Astrocyte (in vitro differentiated cells and primary cell): Measurements from ENCODE around the gene FHIP1B. TPM values are rescaled to one million over a fixed set of nuclear protein-coding genes. Genes with fewer than 3 reads are reported as not detected.

Experiments used
- DNase-seq: peaks from one replicate; pipeline ENCODE4 v3.0.0-alpha.2; 2010; ENCODE audit warnings: low read depth
- FAIRE-seq: peaks from 2 replicates; lab custom pipeline; 2011; peaks lifted over from hg19 to GRCh38; lab: Jason Lieb, UNC
- H2AFZ ChIP-seq: 2 replicates; pipeline ENCODE4 v1.6.0; 2012; ENCODE audit warnings: low read depth, low read length, inconsistent platforms
- H3K27ac ChIP-seq: 2 replicates; pipeline ENCODE4 v1.5.1; 2011; ENCODE audit warnings: low read depth, low read length, inconsistent platforms
- H3K27me3 ChIP-seq: 2 replicates; pipeline ENCODE4 v1.6.0; 2011; ENCODE audit warnings: low read length, inconsistent platforms; ENCODE audit not compliant: insufficient read depth
- H3K36me3 ChIP-seq: 2 replicates; pipeline ENCODE4 v1.5.1; 2011; ENCODE audit warnings: low read length, inconsistent platforms; ENCODE audit not compliant: insufficient read depth
- H3K4me1 ChIP-seq: 2 replicates; pipeline ENCODE4 v1.5.1; 2011; ENCODE audit warnings: low read length, inconsistent platforms; ENCODE audit not compliant: insufficient read depth
- H3K4me2 ChIP-seq: 2 replicates; pipeline ENCODE4 v1.6.0; 2012; ENCODE audit warnings: low read length, inconsistent platforms
- H3K4me3 ChIP-seq: 2 replicates; pipeline ENCODE4 v1.5.1; 2011; ENCODE audit warnings: low read depth, mild to moderate bottlenecking, low read length, inconsistent platforms; ENCODE audit not compliant: insufficient read depth
- H3K79me2 ChIP-seq: 2 replicates; pipeline ENCODE4 v1.6.0; 2012; ENCODE audit warnings: mild to moderate bottlenecking, low read length, inconsistent platforms; ENCODE audit not compliant: insufficient read depth
- H3K9ac ChIP-seq: 2 replicates; pipeline ENCODE4 v1.6.0; 2012; ENCODE audit warnings: mild to moderate bottlenecking, low read length, inconsistent platforms
- H3K9me3 ChIP-seq: 2 replicates; pipeline ENCODE4 v1.5.1; 2012; ENCODE audit warnings: low read depth, mild to moderate bottlenecking, low read length, inconsistent platforms; ENCODE audit not compliant: insufficient read depth
- H4K20me1 ChIP-seq: 2 replicates; pipeline ENCODE4 v1.6.0; 2012; ENCODE audit warnings: low read length, inconsistent platforms; ENCODE audit not compliant: insufficient read depth
- H3K27ac Mint-ChIP-seq: one replicate; pipeline ENCODE4 v1.8.0; 2021; ENCODE audit warnings: mild to moderate bottlenecking, mixed read lengths; ENCODE audit not compliant: unreplicated experiment
- H3K27me3 Mint-ChIP-seq: one replicate; pipeline ENCODE4 v1.8.0; 2021; ENCODE audit warnings: low read depth, mixed read lengths; ENCODE audit not compliant: unreplicated experiment
- H3K36me3 Mint-ChIP-seq: one replicate; pipeline ENCODE4 v1.8.0; 2021; ENCODE audit warnings: low read depth, mixed read lengths; ENCODE audit not compliant: unreplicated experiment
- H3K4me1 Mint-ChIP-seq: one replicate; pipeline ENCODE4 v1.8.0; 2021; ENCODE audit warnings: low read depth, mixed read lengths; ENCODE audit not compliant: unreplicated experiment
- H3K4me3 Mint-ChIP-seq: one replicate; pipeline ENCODE4 v1.8.0; 2021; ENCODE audit warnings: mild to moderate bottlenecking, moderate library complexity, mixed read lengths; ENCODE audit not compliant: unreplicated experiment
- H3K9me3 Mint-ChIP-seq: one replicate; pipeline ENCODE4 v1.8.0; 2021; ENCODE audit warnings: mild to moderate bottlenecking, mixed read lengths; ENCODE audit not compliant: unreplicated experiment
- EZH2 ChIP-seq: IDR thresholded peaks from 2 replicates; pipeline ENCODE4 v1.6.1; 2012; ENCODE audit warnings: mild to moderate bottlenecking, low read length, inconsistent platforms; ENCODE audit not compliant: insufficient read depth
- total RNA-seq: library from RNA; stranded (reverse); gene quantifications from 2 replicates; pipeline ENCODE4 v1.2.1, GENCODE V29; 2021
- TF ChIP-seq, protein P1 (sequence below): IDR thresholded peaks from 2 replicates; pipeline ENCODE4 v1.5.1; 2011; ENCODE audit warnings: low read depth, mild to moderate bottlenecking, inconsistent platforms, low read length, moderate library complexity; ENCODE audit not compliant: insufficient read depth

FHIP1B gene
- total RNA-seq, 1 donor from 2014 or later, result 19.6 TPM

DNA sequence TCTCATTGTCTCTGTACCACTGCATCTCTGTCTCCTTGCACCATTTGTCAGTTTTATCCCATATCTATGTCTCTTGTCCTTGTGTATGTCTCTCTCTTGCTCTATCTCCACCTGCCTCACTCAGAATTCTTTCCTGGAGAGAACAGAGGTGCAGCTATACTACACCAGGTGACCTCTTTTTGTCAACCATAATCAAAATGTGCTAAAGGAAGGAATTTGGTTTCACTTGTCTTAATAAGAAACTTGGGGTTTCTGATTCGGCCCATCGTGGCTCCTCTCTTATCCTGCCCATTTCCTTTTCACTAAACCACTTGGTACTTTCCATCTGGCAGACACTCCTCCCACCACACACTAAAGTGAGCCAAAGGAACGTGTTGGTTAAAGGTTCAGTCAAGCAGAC lies 31.1 kb downstream of the FHIP1B start:
- Mint-ChIP-seq H3K4me3 (no peak overlapping the region), H3K27ac (no peak overlapping the region), H3K4me1 (peaks cover 24% of the 10 kb centered on the region), H3K9me3 (no peaks in the 10 kb centered on the region), H3K36me3 (peaks cover 8% of the 10 kb centered on the region), H3K27me3 (no peaks in the 10 kb centered on the region)
- Histone ChIP-seq H3K4me3 (no peak overlapping the region), H3K9me3 (no peaks in the 10 kb centered on the region), H3K27me3 (no peaks in the 10 kb centered on the region), H3K79me2 (no peaks in the 10 kb centered on the region), H4K20me1 (no peaks in the 10 kb centered on the region), H3K9ac (no peak overlapping the region), H3K27ac (no peak overlapping the region), H3K36me3 (no peaks in the 10 kb centered on the region), H3K4me2 (no peak overlapping the region), H3K4me1 (no peaks in the 10 kb centered on the region), H2AFZ (no peak overlapping the region)
- FAIRE-seq (no peak), DNase-seq (no peak)
- TF ChIP-seq EZH2, result no peak
- TF ChIP-seq, protein P1, sequence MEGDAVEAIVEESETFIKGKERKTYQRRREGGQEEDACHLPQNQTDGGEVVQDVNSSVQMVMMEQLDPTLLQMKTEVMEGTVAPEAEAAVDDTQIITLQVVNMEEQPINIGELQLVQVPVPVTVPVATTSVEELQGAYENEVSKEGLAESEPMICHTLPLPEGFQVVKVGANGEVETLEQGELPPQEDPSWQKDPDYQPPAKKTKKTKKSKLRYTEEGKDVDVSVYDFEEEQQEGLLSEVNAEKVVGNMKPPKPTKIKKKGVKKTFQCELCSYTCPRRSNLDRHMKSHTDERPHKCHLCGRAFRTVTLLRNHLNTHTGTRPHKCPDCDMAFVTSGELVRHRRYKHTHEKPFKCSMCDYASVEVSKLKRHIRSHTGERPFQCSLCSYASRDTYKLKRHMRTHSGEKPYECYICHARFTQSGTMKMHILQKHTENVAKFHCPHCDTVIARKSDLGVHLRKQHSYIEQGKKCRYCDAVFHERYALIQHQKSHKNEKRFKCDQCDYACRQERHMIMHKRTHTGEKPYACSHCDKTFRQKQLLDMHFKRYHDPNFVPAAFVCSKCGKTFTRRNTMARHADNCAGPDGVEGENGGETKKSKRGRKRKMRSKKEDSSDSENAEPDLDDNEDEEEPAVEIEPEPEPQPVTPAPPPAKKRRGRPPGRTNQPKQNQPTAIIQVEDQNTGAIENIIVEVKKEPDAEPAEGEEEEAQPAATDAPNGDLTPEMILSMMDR, result no peak

DNA sequence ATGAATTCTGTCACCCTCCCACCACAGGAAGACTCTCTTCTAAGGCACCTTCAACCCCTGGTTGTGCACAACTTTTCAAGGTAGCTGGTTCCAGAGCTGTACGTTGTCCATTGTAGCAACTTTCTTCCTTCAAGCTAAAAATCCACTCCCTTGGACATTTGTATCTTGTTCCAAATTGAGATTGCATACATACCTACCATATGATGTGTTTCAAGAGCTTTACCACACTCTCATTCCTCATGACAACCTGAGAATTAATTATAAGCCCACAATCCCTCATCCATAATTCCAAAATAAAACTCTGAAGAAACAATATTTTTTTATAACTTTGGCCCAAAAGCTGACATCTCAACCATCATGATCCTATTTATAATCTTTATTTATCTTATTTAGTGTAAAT lies 32.4 kb downstream of the FHIP1B start:
- FAIRE-seq (no peak), DNase-seq (peak; percentile 68)
- Histone ChIP-seq H3K36me3 (no peaks in the 10 kb centered on the region), H3K4me3 (no peak overlapping the region), H2AFZ (no peak overlapping the region), H3K27me3 (no peaks in the 10 kb centered on the region), H3K4me1 (no peaks in the 10 kb centered on the region), H3K79me2 (no peaks in the 10 kb centered on the region), H3K27ac (no peak overlapping the region), H3K4me2 (no peak overlapping the region), H3K9ac (no peak overlapping the region), H3K9me3 (no peaks in the 10 kb centered on the region), H4K20me1 (no peaks in the 10 kb centered on the region)
- no peak overlapping the region for H3K4me3 Mint-ChIP-seq
- H3K4me1 Mint-ChIP-seq, result peaks cover 33% of the 10 kb centered on the region
- TF ChIP-seq EZH2, result no peak
- TF ChIP-seq, protein P1, result no peak
- H3K36me3 Mint-ChIP-seq, result peaks cover 8% of the 10 kb centered on the region
- no peaks in the 10 kb centered on the region for H3K9me3 Mint-ChIP-seq
- H3K27ac Mint-ChIP-seq, result no peak overlapping the region
- no peaks in the 10 kb centered on the region for H3K27me3 Mint-ChIP-seq

DNA sequence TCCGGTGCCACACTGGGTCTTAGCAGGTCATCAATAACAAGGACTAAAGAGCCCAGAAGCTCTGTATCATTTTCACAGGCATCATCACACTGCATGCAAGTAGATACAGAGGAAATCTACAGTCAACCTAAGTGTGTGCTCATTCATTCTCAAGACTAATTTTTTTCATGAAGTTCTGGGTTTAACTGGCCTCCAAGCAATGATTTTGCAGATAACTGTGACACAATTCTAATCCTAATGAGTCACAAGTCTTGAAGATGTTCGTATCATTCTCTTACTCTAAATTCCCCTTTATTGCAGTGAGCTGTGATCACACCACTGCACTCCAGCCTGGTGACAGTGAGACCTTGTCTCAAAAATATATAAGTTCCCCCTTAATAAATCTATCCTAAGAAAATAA lies 33.0 kb downstream of the FHIP1B start:
- Histone ChIP-seq H3K4me3 (no peak overlapping the region), H3K79me2 (no peaks in the 10 kb centered on the region), H4K20me1 (no peaks in the 10 kb centered on the region), H3K9ac (no peak overlapping the region), H3K27me3 (no peaks in the 10 kb centered on the region), H3K4me1 (no peaks in the 10 kb centered on the region), H3K36me3 (no peaks in the 10 kb centered on the region), H2AFZ (no peak overlapping the region), H3K9me3 (no peaks in the 10 kb centered on the region), H3K27ac (no peak overlapping the region), H3K4me2 (no peak overlapping the region)
- peaks cover 8% of the 10 kb centered on the region for H3K36me3 Mint-ChIP-seq
- H3K9me3 Mint-ChIP-seq, result no peaks in the 10 kb centered on the region
- no peak for TF ChIP-seq EZH2
- TF ChIP-seq, protein P1, result no peak
- H3K4me3 Mint-ChIP-seq, result no peak overlapping the region
- no peaks in the 10 kb centered on the region for H3K27me3 Mint-ChIP-seq
- H3K4me1 Mint-ChIP-seq, result peaks cover 30% of the 10 kb centered on the region
- DNase-seq (peak; percentile 61), FAIRE-seq (no peak)
- no peak overlapping the region for H3K27ac Mint-ChIP-seq
